Measurements from ENCODE around the gene CENPS.
"Not testable (repeated sequence)": the region's sequence is repeated elsewhere in the genome, so short reads cannot be mapped to it uniquely, and the experiment has no call there.

DNA sequence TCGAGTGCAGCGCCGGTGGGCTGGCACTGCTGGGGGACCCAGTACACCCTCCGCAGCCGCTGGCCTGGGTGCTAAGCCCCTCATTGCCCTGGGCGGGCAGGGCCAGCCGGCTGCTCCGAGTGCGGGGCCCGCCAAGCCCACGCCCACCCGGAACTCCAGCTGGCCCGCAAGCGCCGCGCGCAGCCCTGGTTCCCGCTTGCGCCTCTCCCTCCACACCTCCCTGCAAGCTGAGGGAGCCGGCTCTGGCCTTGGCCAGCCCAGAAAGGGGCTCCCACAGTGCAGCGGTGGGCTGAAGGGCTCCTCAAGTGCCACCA is 3.7 kb upstream of the CENPS start:
- not testable (repeated sequence) for TF ChIP-seq POLR2AphosphoS5 (IDR thresholded peaks at IDR 0.05; ENCODE audit: low read depth); GABPA (IDR thresholded peaks at IDR 0.05; ENCODE audit: low read depth); REST (IDR thresholded peaks at IDR 0.05; ENCODE audit: insufficient replicate concordance, low read depth); SPI1 (IDR thresholded peaks at IDR 0.05; ENCODE audit: borderline replicate concordance, low read depth)
- TF ChIP-seq, protein P1, sequence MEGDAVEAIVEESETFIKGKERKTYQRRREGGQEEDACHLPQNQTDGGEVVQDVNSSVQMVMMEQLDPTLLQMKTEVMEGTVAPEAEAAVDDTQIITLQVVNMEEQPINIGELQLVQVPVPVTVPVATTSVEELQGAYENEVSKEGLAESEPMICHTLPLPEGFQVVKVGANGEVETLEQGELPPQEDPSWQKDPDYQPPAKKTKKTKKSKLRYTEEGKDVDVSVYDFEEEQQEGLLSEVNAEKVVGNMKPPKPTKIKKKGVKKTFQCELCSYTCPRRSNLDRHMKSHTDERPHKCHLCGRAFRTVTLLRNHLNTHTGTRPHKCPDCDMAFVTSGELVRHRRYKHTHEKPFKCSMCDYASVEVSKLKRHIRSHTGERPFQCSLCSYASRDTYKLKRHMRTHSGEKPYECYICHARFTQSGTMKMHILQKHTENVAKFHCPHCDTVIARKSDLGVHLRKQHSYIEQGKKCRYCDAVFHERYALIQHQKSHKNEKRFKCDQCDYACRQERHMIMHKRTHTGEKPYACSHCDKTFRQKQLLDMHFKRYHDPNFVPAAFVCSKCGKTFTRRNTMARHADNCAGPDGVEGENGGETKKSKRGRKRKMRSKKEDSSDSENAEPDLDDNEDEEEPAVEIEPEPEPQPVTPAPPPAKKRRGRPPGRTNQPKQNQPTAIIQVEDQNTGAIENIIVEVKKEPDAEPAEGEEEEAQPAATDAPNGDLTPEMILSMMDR (IDR thresholded peaks at IDR 0.05; ENCODE audit: insufficient read depth, low read length) = not testable (repeated sequence)

Data from HL-60 (cell line).